Large intestine (tissue), 3 donors: Measurements from ENCODE around the gene TEPSIN. TPM values are rescaled to one million over a fixed set of nuclear protein-coding genes. Genes with fewer than 3 reads are reported as not detected.

Source experiments
- DNase-seq, 2 donors: peaks; one replicate each; pipeline versions ENCODE4 v3.0.0 to v3.0.0-alpha.2; 2013
- H3K27ac ChIP-seq: one replicate; pipeline ENCODE4 v1.5.1; 2013; ENCODE audit warnings: low read length
- H3K27me3 ChIP-seq: 2 replicates; pipeline ENCODE4 v1.6.1; 2013; ENCODE audit warnings: low read length; ENCODE audit not compliant: control insufficient read depth, insufficient read depth
- H3K36me3 ChIP-seq: 2 replicates; pipeline ENCODE4 v1.6.1; 2013; ENCODE audit warnings: low read length; ENCODE audit not compliant: control insufficient read depth, insufficient read depth
- H3K4me1 ChIP-seq: one replicate; pipeline ENCODE4 v1.6.1; 2013; ENCODE audit warnings: low read length; ENCODE audit not compliant: control insufficient read depth, insufficient read depth
- H3K4me3 ChIP-seq: one replicate; pipeline ENCODE4 v1.5.1; 2013; ENCODE audit warnings: low read length
- H3K9me3 ChIP-seq: one replicate; pipeline ENCODE4 v1.6.1; 2013; ENCODE audit warnings: mild to moderate bottlenecking, low read depth, low read length, moderate library complexity; ENCODE audit not compliant: control insufficient read depth
- WGBS: methylation state at CpG from one replicate; pipeline ENCODE4 v1.1.5; 2013; ENCODE audit warnings: low lambda C conversion rate; ENCODE audit not compliant: insufficient coverage; 5-methylcytosine and 5-hydroxymethylcytosine counted together
- polyA plus RNA-seq: library from polyadenylated mRNA; unstranded; fragments of 120-200 nt; gene quantifications from one replicate; pipeline ENCODE4 v1.2.1, GENCODE V29; 2013

The TEPSIN gene
- polyA plus RNA-seq, 1 donor, result 32.1 TPM

- Histone ChIP-seq H3K36me3 (peaks cover 10% of the 10 kb centered on the region), H3K9me3 (no peaks in the 10 kb centered on the region), H3K4me3 (no peak overlapping the region), H3K27ac (no peak overlapping the region), H3K4me1 (peaks cover 5% of the 10 kb centered on the region), H3K27me3 (no peaks in the 10 kb centered on the region)
- no peak for DNase-seq
- no CpG with 5 or more reads among the region's 21 CpGs for WGBS
Measured at GRCh38 chr17:81197831-81198490, 40.9 kb downstream of the TEPSIN start.

- Histone ChIP-seq H3K9me3 (no peaks in the 10 kb centered on the region), H3K4me1 (peaks cover 5% of the 10 kb centered on the region), H3K4me3 (no peak overlapping the region), H3K36me3 (peaks cover 10% of the 10 kb centered on the region), H3K27me3 (no peaks in the 10 kb centered on the region), H3K27ac (no peak overlapping the region)
- WGBS, result no CpG with 5 or more reads among the region's 14 CpGs
- DNase-seq, result no peak
Measured at GRCh38 chr17:81197409-81197795, 41.5 kb downstream of the TEPSIN start.

- DNase-seq, result no peak
- Histone ChIP-seq H3K9me3 (no peaks in the 10 kb centered on the region), H3K4me3 (no peak overlapping the region), H3K27ac (no peak overlapping the region), H3K4me1 (peaks cover 5% of the 10 kb centered on the region), H3K36me3 (peaks cover 10% of the 10 kb centered on the region), H3K27me3 (no peaks in the 10 kb centered on the region)
- WGBS, result no CpG with 5 or more reads among the region's 45 CpGs
Measured at GRCh38 chr17:81196505-81197408, 42.1 kb downstream of the TEPSIN start.

- whole genome bisulfite sequencing, result no CpG with 5 or more reads among the region's 14 CpGs
- no peak for DNase-seq
- no peaks in the 10 kb centered on the region for H3K27me3 ChIP-seq
- no peak overlapping the region for H3K4me3 ChIP-seq
- peaks cover 10% of the 10 kb centered on the region for H3K36me3 ChIP-seq
- no peak overlapping the region for H3K27ac ChIP-seq
- H3K4me1 ChIP-seq, result peaks cover 4% of the 10 kb centered on the region
- no peaks in the 10 kb centered on the region for H3K9me3 ChIP-seq
Measured at GRCh38 chr17:81195941-81196495, 42.8 kb downstream of the TEPSIN start.

GRCh38 chr17:81194941-81195901, 43.6 kb downstream of the TEPSIN start:
- WGBS, result no CpG with 5 or more reads among the region's 37 CpGs
- H3K4me1 ChIP-seq, result no peaks in the 10 kb centered on the region
- H3K9me3 ChIP-seq, result no peaks in the 10 kb centered on the region
- H3K4me3 ChIP-seq, result no peak overlapping the region
- DNase-seq, result no peak
- no peaks in the 10 kb centered on the region for H3K27me3 ChIP-seq
- no peak overlapping the region for H3K27ac ChIP-seq
- H3K36me3 ChIP-seq, result peaks cover 10% of the 10 kb centered on the region

- no peaks in the 10 kb centered on the region for H3K27me3 ChIP-seq
- H3K36me3 ChIP-seq, result peaks cover 11% of the 10 kb centered on the region
- no CpG with 5 or more reads among the region's 21 CpGs for WGBS
- H3K4me3 ChIP-seq, result no peak overlapping the region
- H3K9me3 ChIP-seq, result no peaks in the 10 kb centered on the region
- DNase-seq, result no peak
- no peaks in the 10 kb centered on the region for H3K4me1 ChIP-seq
- no peak overlapping the region for H3K27ac ChIP-seq
Measured at GRCh38 chr17:81194225-81194760, 44.6 kb downstream of the TEPSIN start.

- no peaks in the 10 kb centered on the region for H3K9me3 ChIP-seq
- no peak overlapping the region for H3K27ac ChIP-seq
- no peak overlapping the region for H3K4me3 ChIP-seq
- WGBS, result 60% methylated on average over 1 of the region's 38 CpGs
- peaks cover 13% of the 10 kb centered on the region for H3K36me3 ChIP-seq
- H3K27me3 ChIP-seq, result no peaks in the 10 kb centered on the region
- no peak for DNase-seq
- H3K4me1 ChIP-seq, result no peaks in the 10 kb centered on the region
Measured at GRCh38 chr17:81193470-81194224, 45.2 kb downstream of the TEPSIN start.

GRCh38 chr17:81193051-81193410, 45.8 kb downstream of the TEPSIN start:
- no CpG with 5 or more reads among the region's 17 CpGs for WGBS
- H3K4me1 ChIP-seq, result no peaks in the 10 kb centered on the region
- no peaks in the 10 kb centered on the region for H3K9me3 ChIP-seq
- no peak overlapping the region for H3K4me3 ChIP-seq
- H3K27me3 ChIP-seq, result no peaks in the 10 kb centered on the region
- no peak for DNase-seq
- H3K36me3 ChIP-seq, result peaks cover 13% of the 10 kb centered on the region
- H3K27ac ChIP-seq, result no peak overlapping the region

- Histone ChIP-seq H3K4me1 (no peaks in the 10 kb centered on the region), H3K36me3 (peaks cover 13% of the 10 kb centered on the region), H3K9me3 (no peaks in the 10 kb centered on the region), H3K27ac (no peak overlapping the region), H3K4me3 (no peak overlapping the region), H3K27me3 (no peaks in the 10 kb centered on the region)
- DNase-seq, result no peak
- no CpG with 5 or more reads among the region's 34 CpGs for WGBS
Measured at GRCh38 chr17:81192386-81193050, 46.3 kb downstream of the TEPSIN start.
